Esophagus muscularis mucosa (tissue), 3 donors: ENCODE measurements around the gene NUCKS1.

Experiments used
- CTCF ChIP-seq, 3 experiments: fragments of 200-600 bp in 2 of 3; fragments of 450-650 bp in 1 of 3; sonication (generic) in 2 of 3; IDR thresholded peaks; one replicate each; pipeline ENCODE4 v1.5.1; 2017 to 2019; ENCODE audit warnings: antibody characterized with exemption in 3 of 3, mild to moderate bottlenecking in 2 of 3, moderate library complexity in 1 of 3
- POLR2AphosphoS5 ChIP-seq, 2 donors: sonication (generic); formaldehyde crosslinking; IDR thresholded peaks; one replicate each; pipeline ENCODE4 v1.6.1; 2017; ENCODE audit warnings: antibody characterized with exemption in 2 of 2

GRCh38 chr1:205701891-205702290 is 48.1 kb downstream of the NUCKS1 start:
- TF ChIP-seq CTCF (IDR thresholded peaks at IDR 0.05): no peak
- TF ChIP-seq POLR2AphosphoS5 (IDR thresholded peaks at IDR 0.05): no peak
